Ectodermal cell (in vitro differentiated cells): ENCODE results near the gene ZSWIM4.
A peak's percentile ranks its signal among the peaks of the same experiment; 100 is the strongest.

ENCODE experiments used
- H3K27ac ChIP-seq: 2 replicates; pipeline ENCODE4 v1.7.0; 2013; ENCODE audit warnings: mild to moderate bottlenecking, low read depth, low read length; ENCODE audit not compliant: insufficient read depth, poor library complexity, severe bottlenecking
- H3K27me3 ChIP-seq: 2 replicates; pipeline ENCODE4 v1.7.0; 2013; ENCODE audit warnings: mild to moderate bottlenecking, low read length; ENCODE audit not compliant: insufficient read depth, control insufficient read depth, poor library complexity, severe bottlenecking
- H3K36me3 ChIP-seq: one replicate; pipeline ENCODE4 v1.7.0; 2013; ENCODE audit warnings: low read length; ENCODE audit not compliant: control insufficient read depth, insufficient read depth
- H3K4me1 ChIP-seq: one replicate; pipeline ENCODE4 v1.7.0; 2013; ENCODE audit warnings: low read length; ENCODE audit not compliant: control insufficient read depth, insufficient read depth
- H3K4me3 ChIP-seq: 2 replicates; pipeline ENCODE4 v1.7.0; 2013; ENCODE audit warnings: low read depth, low read length, control low read depth; ENCODE audit not compliant: insufficient read depth
- H3K9me3 ChIP-seq: 2 replicates; pipeline ENCODE4 v1.7.0; 2013; ENCODE audit warnings: mild to moderate bottlenecking, low read length, moderate library complexity; ENCODE audit not compliant: control insufficient read depth
- WGBS, 2 experiments: methylation state at CpG; one replicate each; pipeline ENCODE4 v1.1.7; 2013; ENCODE audit warnings: missing lambda C conversion rate in 2 of 2; 5-methylcytosine and 5-hydroxymethylcytosine counted together

ZSWIM4 gene

DNA sequence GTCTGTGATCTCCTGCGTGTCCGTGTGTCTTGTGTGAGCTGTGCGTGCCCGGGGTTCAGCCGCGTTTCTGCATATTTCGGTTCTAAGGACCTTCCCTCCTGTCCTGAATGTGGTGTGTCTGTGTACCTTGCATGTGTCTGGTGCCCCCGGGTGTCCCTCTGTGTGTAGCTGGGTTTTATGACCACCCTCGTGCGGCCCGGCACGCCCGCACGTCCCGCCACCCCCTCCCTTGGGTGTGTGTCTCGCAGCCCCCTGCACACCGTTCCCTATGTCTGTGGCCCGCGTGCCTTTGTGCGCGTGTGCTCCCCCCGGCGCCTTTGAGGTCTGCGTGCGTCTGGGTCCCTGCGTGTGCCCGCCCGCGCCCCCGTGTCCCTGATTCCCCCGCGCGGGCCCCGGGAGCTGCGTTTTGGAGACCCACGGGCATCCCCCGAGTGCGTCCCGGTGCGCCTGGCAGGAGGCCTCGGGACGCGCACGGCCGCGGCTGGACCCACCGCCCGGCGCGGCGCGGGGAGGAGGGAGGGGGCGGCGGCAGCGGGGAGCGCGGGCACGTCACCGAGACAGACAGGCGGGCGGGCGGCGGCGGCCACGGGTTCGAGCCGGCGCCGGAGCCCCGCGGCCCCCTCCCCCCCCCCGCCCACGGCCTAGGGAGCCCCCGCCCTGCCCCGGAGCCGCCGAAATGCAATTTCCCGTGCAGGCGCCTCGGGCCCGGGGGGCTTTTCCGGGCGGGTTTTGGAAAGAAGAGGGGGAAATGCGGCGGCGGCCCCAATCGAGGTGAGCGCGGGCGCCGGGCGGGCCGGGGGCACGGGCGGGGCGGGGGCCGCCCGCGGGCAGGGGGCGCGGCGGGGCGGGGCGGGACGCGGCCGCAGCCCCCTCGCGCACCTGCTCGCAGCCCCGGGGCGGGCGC is 69.7 kb downstream of the ZSWIM4 start:
- no peak overlapping the region for H3K27ac ChIP-seq
- peak overlapping the region; percentile 33 for H3K4me3 ChIP-seq
- H3K9me3 ChIP-seq, result no peaks in the 10 kb centered on the region
- no peaks in the 10 kb centered on the region for H3K36me3 ChIP-seq
- H3K4me1 ChIP-seq, result peaks cover 13% of the 10 kb centered on the region
- WGBS, 2 experiments, result 12% methylated on average over 109 to 110 of the region's 113 CpGs
- H3K27me3 ChIP-seq, result peaks cover 84% of the 10 kb centered on the region

DNA sequence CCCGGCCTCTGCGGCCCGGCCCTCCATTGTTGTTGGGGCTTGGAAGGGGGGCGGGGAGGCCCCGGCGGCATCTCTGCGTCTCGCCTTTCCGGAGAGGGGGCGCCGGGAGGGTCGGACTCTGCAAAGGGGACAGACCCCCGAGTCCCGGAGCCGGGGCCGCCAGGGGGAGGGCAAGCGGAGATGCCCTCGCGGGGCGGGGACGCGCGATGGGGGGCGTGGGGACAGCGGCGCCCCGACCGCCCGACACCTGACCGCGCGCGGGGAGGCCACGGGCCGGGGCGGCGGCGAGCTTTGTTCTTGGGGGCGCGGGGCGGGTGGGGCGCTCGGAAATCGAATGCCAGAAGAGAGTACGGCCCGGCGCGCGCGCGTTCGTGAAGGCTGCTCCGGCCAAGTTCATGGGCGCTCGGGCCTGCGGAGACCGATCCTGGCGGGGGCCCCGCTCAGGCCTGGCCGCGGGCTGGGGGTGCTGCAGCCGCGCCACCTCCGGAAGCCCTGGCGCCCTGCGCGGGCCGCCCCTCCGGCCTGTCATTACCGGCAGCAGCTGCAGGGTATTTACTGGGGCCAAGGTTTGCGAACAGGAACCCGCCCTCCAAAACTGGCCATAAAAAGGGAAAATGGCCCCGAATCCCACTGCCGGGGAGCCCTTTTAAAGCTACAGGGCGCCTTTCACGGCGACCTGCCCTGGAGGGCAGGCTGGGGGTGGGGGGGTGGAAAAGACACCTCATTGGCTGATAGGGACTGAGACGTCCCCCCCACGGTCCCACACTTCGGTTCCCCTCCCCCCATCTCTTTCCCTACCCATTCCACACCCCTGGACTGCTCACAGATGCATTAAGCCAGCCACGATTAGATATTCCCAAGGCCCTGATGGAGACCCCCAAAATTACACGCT is 70.6 kb downstream of the ZSWIM4 start:
- Histone ChIP-seq H3K27me3 (peaks cover 90% of the 10 kb centered on the region), H3K4me1 (peaks cover 13% of the 10 kb centered on the region), H3K27ac (no peak overlapping the region), H3K4me3 (peak overlapping the region; percentile 33), H3K36me3 (no peaks in the 10 kb centered on the region), H3K9me3 (no peaks in the 10 kb centered on the region)
- 4 to 5% methylated on average over 82 of the region's 82 CpGs for WGBS, 2 experiments

DNA sequence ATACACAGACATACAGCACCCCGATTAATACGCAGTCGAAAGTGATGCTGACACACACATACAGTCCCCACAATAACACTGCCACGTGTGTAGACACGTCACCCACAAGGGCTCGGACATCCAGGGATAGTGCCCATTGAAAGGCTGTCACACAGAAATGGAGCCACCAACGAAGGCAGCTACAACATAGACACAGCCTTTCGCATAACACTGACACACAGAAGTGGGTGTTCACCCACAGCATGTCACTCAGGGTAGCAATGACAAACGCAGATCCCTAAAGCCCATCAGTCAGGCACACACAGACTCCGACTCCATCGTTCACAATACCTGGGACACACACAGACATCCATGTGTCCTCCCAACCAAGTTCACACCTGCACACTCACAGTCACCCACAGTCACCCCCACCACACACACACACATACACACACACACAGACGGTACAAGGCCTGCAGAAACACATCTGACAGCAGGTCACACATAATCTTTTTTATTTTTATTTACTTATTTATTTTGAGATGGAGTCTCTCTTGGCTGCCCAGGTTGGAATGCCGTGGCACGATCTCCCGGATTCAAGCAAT is 71.3 kb downstream of the ZSWIM4 start:
- Histone ChIP-seq H3K36me3 (no peaks in the 10 kb centered on the region), H3K4me1 (peaks cover 10% of the 10 kb centered on the region), H3K9me3 (no peaks in the 10 kb centered on the region), H3K4me3 (no peak overlapping the region), H3K27ac (no peak overlapping the region), H3K27me3 (peaks cover 92% of the 10 kb centered on the region)
- 78 to 80% methylated on average over 15 of the region's 15 CpGs for WGBS, 2 experiments

DNA sequence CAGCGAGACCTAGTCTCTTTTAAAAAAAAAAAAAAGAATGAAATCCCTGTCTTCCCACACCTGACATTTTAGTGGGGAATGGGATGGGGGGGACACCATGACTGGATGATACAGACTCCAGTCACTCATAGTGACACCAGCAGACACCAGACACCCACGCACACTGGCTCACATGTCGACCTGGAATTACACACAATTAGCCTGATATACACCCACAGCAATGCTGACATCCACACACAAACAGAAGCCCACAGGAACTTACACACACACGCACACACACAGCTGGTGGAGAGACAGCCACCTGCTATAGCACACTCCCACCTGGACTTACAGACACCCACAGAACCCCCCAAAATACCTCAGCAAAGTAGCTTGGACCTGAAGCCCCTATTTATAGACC is 73.4 kb downstream of the ZSWIM4 start:
- Histone ChIP-seq H3K4me3 (no peak overlapping the region), H3K36me3 (no peaks in the 10 kb centered on the region), H3K9me3 (no peaks in the 10 kb centered on the region), H3K27me3 (peaks cover 95% of the 10 kb centered on the region), H3K27ac (no peak overlapping the region), H3K4me1 (peaks cover 5% of the 10 kb centered on the region)
- 73 to 88% methylated on average over 4 of the region's 4 CpGs for WGBS, 2 experiments

DNA sequence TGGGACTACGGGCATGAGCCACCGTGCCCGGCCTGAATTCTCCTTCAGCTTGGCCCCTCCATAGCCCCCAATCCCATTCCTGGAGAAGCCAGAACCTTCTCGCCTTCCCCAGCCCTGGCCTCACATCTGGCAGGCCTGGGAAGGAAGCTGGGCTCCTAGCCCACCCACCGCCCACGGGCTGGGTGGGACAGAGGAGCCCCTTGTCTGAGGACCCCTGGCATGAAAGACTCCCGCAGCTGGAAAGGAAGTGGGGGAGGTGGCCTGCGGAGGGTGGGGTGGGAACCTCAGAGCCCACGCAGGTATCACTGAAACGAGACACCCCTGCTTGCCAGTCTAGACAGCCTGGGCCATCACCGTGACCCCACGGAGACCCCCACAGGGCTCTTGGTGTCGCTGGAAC is 74.0 kb downstream of the ZSWIM4 start:
- peaks cover 5% of the 10 kb centered on the region for H3K4me1 ChIP-seq
- 80% methylated on average over 13 of the region's 13 CpGs for WGBS, 2 experiments
- no peak overlapping the region for H3K27ac ChIP-seq
- H3K27me3 ChIP-seq, result peaks cover 95% of the 10 kb centered on the region
- no peaks in the 10 kb centered on the region for H3K36me3 ChIP-seq
- no peak overlapping the region for H3K4me3 ChIP-seq
- H3K9me3 ChIP-seq, result no peaks in the 10 kb centered on the region

DNA sequence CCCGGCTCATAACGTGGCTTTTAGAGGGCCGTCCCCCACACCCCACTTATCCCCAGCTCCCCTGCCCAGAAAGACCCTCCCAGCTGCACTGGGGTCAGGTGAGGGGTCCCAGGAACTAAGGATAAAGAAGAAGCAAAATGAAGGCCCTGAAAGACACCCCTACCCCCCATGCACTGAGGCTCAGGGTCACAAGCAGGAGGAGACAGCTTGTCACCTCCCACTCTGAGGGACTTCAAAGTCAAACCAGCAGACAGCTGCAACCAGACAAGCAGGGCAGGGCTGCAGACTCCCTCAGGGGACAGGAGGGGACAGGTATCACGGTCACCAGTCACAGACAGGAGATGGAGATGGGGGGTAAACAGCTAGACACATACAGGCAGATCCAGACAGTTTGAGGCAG is 75.6 kb downstream of the ZSWIM4 start:
- Histone ChIP-seq H3K36me3 (no peaks in the 10 kb centered on the region), H3K4me1 (no peaks in the 10 kb centered on the region), H3K27ac (no peak overlapping the region), H3K9me3 (no peaks in the 10 kb centered on the region), H3K27me3 (peaks cover 96% of the 10 kb centered on the region), H3K4me3 (no peak overlapping the region)
- WGBS, 2 experiments, result 83 to 86% methylated on average over 4 of the region's 4 CpGs

DNA sequence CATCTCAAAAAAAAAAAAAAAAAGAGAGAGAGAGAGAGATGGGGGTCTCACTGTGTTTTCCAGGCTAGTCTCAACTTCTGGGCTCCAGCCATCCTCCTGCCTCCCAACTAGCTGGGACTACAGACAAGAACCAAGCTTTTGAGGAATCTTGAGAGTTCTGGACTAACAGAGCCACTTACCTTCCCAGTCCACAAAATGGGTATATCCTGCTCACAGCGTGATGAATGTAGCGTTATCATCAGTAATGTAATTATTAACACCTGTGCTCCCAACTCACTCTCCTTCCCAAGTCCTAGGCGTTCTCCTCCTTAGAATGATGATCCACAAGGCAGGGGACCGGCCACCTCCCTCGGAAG is 77.1 kb downstream of the ZSWIM4 start:
- H3K4me3 ChIP-seq, result peak overlapping the region; percentile 32
- H3K4me1 ChIP-seq, result peaks cover 6% of the 10 kb centered on the region
- no peaks in the 10 kb centered on the region for H3K9me3 ChIP-seq
- no peak overlapping the region for H3K27ac ChIP-seq
- WGBS, 2 experiments, result 26 to 28% methylated on average over 5 of the region's 5 CpGs
- H3K36me3 ChIP-seq, result no peaks in the 10 kb centered on the region
- H3K27me3 ChIP-seq, result peaks cover 96% of the 10 kb centered on the region

DNA sequence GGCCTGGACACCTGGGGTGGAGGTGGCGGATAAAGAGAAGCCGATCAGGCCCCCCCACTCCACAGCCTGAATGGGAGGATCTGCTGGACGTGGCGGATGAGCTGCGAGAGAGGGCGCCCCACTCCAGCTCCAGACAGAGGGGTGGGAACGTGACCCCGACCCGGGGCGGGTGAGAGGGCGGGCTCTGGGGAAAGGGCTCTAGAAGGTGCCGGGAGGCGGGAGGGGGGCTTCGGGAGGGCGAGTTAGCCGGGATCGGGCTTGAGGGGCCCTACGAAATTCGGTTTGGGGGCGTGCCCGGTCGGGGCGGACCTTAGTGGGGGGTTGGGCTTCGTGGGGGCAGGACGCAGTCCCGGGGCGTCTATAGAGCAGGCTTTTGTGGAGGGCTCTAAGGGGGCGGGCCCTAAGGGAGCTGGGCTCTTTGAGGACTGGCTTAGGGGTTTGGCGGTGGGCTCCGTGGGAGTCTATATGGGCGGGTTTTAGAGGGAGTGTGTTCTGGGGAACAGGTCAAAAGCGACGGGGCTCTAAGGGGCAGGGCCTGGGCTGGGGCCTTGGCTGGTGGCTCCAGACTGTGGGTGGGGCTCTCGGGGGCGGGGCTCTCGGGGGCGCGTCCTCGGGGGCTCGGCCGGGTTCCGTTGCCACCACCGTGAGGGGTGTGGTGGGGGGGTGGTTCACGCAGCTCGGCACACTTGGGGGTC is 77.6 kb downstream of the ZSWIM4 start:
- Histone ChIP-seq H3K9me3 (no peaks in the 10 kb centered on the region), H3K36me3 (no peaks in the 10 kb centered on the region), H3K27ac (no peak overlapping the region), H3K27me3 (peaks cover 91% of the 10 kb centered on the region), H3K4me3 (peak overlapping the region; percentile 32), H3K4me1 (peaks cover 6% of the 10 kb centered on the region)
- WGBS, 2 experiments, result 1 to 2% methylated on average over 45 of the region's 45 CpGs

DNA sequence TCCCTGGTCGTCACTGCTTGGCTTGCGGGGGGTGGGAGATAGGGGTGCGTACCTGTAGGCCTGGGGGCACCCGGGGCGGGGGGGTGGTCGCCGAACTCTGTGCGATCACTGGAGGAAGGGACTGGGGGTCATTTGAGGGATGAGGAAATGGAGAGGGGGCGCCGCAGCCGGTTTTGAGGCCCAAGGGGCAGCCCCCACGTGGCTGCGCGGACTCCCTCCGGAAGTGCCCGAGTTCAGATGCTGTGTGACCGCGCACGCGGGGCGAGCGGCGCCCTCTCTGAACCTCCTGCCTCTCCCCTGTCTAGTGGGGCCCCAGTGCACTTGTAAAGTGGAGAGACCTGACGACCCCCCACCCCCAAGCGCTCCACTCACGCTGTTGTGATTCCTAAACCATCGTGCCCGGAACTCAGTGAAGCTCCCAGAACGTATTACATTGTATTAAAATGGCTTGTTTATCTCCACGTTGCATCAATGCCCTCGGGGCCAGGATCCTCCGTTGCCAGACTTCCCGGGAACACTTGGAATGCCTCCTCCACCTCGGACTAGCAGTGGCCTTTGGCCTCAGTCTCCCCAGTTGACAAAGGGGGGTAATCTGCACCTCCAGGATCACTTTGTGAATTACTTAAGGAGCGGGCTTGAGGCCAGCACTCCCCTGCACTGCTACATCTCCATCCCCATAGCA is 78.7 kb downstream of the ZSWIM4 start:
- 57% methylated on average over 35 of the region's 35 CpGs for WGBS, 2 experiments
- no peak overlapping the region for H3K4me3 ChIP-seq
- H3K36me3 ChIP-seq, result no peaks in the 10 kb centered on the region
- H3K27me3 ChIP-seq, result peaks cover 84% of the 10 kb centered on the region
- peaks cover 6% of the 10 kb centered on the region for H3K4me1 ChIP-seq
- no peaks in the 10 kb centered on the region for H3K9me3 ChIP-seq
- no peak overlapping the region for H3K27ac ChIP-seq
